Measurements from ENCODE around the gene GZMM.

GRCh38 chr19:595326-596262 is 51.7 kb downstream of the GZMM start:
- TF ChIP-seq POLR2A (IDR thresholded peaks at IDR 0.05; ENCODE audit: low read depth, low read length) (no peak), POLR2AphosphoS5 (IDR thresholded peaks at IDR 0.05; ENCODE audit: low read depth, low read length) (no peak)
